Smooth muscle cell of the pulmonary artery (primary cell): ENCODE data around the gene ATG16L2. TPM values are rescaled to one million over a fixed set of nuclear protein-coding genes. Genes with fewer than 3 reads are reported as not detected.

ENCODE experiments used
- total RNA-seq: library from RNA; depleted of rRNA; stranded (reverse); fragments of >200 nt; gene quantifications from 2 replicates; pipeline ENCODE4 v1.2.3, GENCODE V29; 2014

Gene ATG16L2, protein sequence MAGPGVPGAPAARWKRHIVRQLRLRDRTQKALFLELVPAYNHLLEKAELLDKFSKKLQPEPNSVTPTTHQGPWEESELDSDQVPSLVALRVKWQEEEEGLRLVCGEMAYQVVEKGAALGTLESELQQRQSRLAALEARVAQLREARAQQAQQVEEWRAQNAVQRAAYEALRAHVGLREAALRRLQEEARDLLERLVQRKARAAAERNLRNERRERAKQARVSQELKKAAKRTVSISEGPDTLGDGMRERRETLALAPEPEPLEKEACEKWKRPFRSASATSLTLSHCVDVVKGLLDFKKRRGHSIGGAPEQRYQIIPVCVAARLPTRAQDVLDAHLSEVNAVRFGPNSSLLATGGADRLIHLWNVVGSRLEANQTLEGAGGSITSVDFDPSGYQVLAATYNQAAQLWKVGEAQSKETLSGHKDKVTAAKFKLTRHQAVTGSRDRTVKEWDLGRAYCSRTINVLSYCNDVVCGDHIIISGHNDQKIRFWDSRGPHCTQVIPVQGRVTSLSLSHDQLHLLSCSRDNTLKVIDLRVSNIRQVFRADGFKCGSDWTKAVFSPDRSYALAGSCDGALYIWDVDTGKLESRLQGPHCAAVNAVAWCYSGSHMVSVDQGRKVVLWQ
- 8.6 and 10.9 TPM in 2 replicates for total RNA-seq

DNA sequence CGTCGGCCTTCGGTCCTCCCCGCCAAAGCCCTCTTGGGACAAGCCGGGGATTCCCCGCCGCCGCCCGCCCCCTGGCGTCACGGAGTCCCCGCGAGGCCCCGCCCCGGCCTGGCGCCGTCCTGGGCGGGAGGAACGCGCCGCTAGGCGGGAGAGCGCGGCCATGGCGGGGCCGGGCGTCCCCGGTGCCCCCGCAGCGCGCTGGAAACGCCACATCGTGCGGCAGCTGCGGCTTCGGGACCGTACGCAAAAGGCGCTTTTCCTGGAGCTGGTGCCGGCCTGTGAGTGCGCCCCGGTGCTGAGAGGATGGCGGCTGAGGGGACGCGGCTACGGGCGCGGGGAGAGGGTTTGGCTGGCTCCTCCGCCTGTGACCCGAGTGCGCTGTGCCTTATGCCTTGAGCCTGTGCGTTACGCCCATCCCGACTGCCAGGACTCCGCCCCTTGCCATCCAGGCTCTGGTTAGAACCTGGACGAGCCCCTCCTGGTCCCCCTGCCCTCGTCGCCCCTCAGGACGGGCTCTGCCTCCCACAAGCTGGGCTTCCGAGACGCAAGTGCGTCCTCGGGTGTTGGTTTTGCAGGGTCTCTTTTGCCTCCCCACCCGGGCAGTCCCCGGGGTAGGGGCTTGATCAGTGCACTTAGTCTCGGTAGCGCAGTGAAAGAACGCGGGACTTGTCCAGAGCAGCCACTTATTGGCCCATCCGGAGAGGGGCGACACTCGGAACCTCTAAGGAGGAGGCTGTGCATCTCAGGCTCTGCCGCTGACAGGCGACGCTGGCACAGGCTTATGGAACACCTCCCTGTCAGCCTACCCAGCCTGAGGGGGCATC is at the start of gene ATG16L2:
TSS of gene ATG16L2 (plus strand) at position 126 of the 824 bp plus-strand sequence. CDS start at position 161, 35 bp downstream.

DNA sequence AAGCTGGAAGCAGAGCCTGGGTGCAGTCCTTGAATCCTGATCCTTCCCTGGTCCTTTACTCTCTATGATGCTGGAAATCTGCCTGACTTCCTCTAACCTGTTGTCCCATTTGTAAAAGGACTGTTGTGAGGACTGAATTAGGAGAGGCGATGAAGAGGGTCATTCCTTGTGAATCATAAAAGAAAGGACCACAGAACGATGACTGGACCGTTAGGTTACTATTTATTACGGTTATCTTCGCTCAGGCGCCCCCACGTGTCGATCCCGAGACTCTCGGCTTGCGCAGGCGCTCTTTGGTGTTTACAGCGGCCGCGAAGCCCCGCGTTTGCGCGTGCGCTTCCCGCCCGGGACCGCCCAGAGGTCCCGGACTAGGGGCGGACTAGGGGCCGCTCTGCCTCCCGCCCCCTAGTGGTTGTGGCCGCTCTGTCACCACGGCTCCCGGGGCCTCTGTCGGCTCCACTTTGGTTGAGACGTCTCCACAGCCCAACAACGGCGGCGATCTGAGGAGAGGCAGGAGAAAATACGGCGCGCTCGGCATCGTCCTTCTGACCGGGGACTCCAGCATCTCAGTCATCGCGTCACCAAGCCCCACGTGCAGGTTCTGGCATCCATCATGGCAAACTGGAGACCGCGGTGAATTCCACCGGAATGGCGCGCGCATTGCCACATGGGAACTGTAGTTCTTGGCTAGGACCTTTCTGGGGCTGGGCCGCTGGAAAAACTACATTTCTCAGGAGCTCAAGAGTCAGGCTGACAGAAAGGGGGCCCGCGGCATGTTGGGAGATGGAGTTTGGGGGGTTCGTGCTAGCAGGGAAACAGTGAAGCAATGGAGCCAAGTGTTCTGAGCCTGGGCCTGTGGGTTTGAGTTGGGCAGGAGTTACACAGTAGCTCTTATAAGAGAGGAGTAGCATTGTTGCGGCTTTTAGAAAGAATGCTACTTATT is 20.5 kb upstream of the ATG16L2 start, which contains the start of gene STARD10:
TSS of gene STARD10 (minus strand) at position 623 of the 943 bp plus-strand sequence. CDS start 12,866 bp downstream, outside the sequence.

Other genes with a start within 250 kb of the ATG16L2 start
- gene PDE2A, start 140.0 kb upstream of the ATG16L2 start, total RNA-seq: 0.56 and 5.2 TPM in 2 replicates
- gene ARAP1, start 62.0 kb upstream of the ATG16L2 start, total RNA-seq: 138 and 160 TPM in 2 replicates
- 21.9 and 27.2 TPM in 2 replicates for gene STARD10, start 20.4 kb upstream of the ATG16L2 start, total RNA-seq